Brain microvascular endothelial cell (primary cell): ENCODE data around the gene DACH1.

Source experiments
- DNase-seq: peaks from one replicate; pipeline ENCODE4 v3.0.0-alpha.2; 2020
- H3K27ac ChIP-seq: fragments of 250-450 bp; sonication (Bioruptor Pico); 2 replicates; pipeline ENCODE4 v1.5.1; 2020; ENCODE audit warnings: mild to moderate bottlenecking, moderate library complexity
- H3K27me3 ChIP-seq: fragments of 250-450 bp; sonication (Bioruptor Pico); replicated peaks from 2 replicates; pipeline ENCODE4 v1.5.1; 2020; ENCODE audit warnings: mild to moderate bottlenecking
- H3K36me3 ChIP-seq: fragments of 250-450 bp; sonication (Bioruptor Pico); replicated peaks from 2 replicates; pipeline ENCODE4 v1.5.1; 2020; ENCODE audit warnings: mild to moderate bottlenecking
- H3K4me3 ChIP-seq: 2 replicates; pipeline ENCODE4 v1.5.1; 2011; ENCODE audit warnings: low read depth, mild to moderate bottlenecking, control low read depth, low read length, moderate library complexity
- CTCF ChIP-seq: IDR thresholded peaks from 2 replicates; pipeline ENCODE4 v1.5.1; 2011; ENCODE audit warnings: low read depth, mild to moderate bottlenecking, moderate library complexity, low read length, control low read depth, inconsistent platforms; ENCODE audit errors: missing control alignments
- in situ Hi-C: cut with HindIII; loops from 2 replicates; pipeline ENCODE4 v1.10.0; 2017; ENCODE audit warnings: low sequenced_read_pairs, low pct_ligation_motif_present

Gene DACH1

GRCh38 chr13:71754407-71754974 is 112.5 kb downstream of the DACH1 start:
- TF ChIP-seq CTCF = no peak
- Histone ChIP-seq H3K4me3 (no peak overlapping the region), H3K36me3 (no peaks in the 10 kb centered on the region), H3K27ac (no peak overlapping the region), H3K27me3 (no peaks in the 10 kb centered on the region)
- in situ Hi-C loops = no loop called here
- DNase-seq = no peak

GRCh38 chr13:71752775-71753513 is 114.1 kb downstream of the DACH1 start:
- TF ChIP-seq CTCF = no peak
- DNase-seq = no peak
- in situ Hi-C loops = no loop called here

GRCh38 chr13:71751073-71751472 is 115.9 kb downstream of the DACH1 start:
- TF ChIP-seq CTCF = no peak
- in situ Hi-C loops = no loop called here
- Histone ChIP-seq H3K27me3 (no peaks in the 10 kb centered on the region), H3K36me3 (no peaks in the 10 kb centered on the region), H3K27ac (no peak overlapping the region), H3K4me3 (no peak overlapping the region)
- DNase-seq = no peak

More at GRCh38 chr13:71752775-71753513, 114.1 kb downstream of the DACH1 start:
- Histone ChIP-seq H3K27me3 (no peaks in the 10 kb centered on the region), H3K36me3 (no peaks in the 10 kb centered on the region), H3K27ac (no peak overlapping the region), H3K4me3 (no peak overlapping the region)

GRCh38 chr13:71730267-71730666 is 136.7 kb downstream of the DACH1 start:
- no peak for DNase-seq
- TF ChIP-seq CTCF = no peak
- H3K4me3 ChIP-seq = no peak overlapping the region
- H3K27ac ChIP-seq = no peak overlapping the region
- no peaks in the 10 kb centered on the region for H3K27me3 ChIP-seq
- in situ Hi-C loops = no loop called here
- H3K36me3 ChIP-seq = no peaks in the 10 kb centered on the region

GRCh38 chr13:71729441-71729840 is 137.6 kb downstream of the DACH1 start:
- no peak overlapping the region for H3K4me3 ChIP-seq
- H3K27ac ChIP-seq = no peak overlapping the region
- TF ChIP-seq CTCF = no peak
- in situ Hi-C loops = no loop called here
- no peaks in the 10 kb centered on the region for H3K27me3 ChIP-seq
- DNase-seq = no peak
- no peaks in the 10 kb centered on the region for H3K36me3 ChIP-seq
